Ishikawa (cell line): Measurements from ENCODE around the gene NKX2-2.

Source experiments
- CEBPB ChIP-seq: IDR thresholded peaks from 2 replicates; pipeline ENCODE4 v1.6.1; 2012
- EGR1 ChIP-seq: IDR thresholded peaks from 2 replicates; pipeline ENCODE4 v1.6.1; 2012
- EP300 ChIP-seq: IDR thresholded peaks from 2 replicates; pipeline ENCODE4 v1.6.1; 2012; ENCODE audit warnings: borderline replicate concordance
- MAX ChIP-seq: IDR thresholded peaks from 2 replicates; pipeline ENCODE4 v1.6.1; 2012
- RAD21 ChIP-seq: IDR thresholded peaks from 2 replicates; pipeline ENCODE4 v1.6.1; 2012; ENCODE audit warnings: low read depth
- TAF1 ChIP-seq: IDR thresholded peaks from 2 replicates; pipeline ENCODE4 v1.6.1; 2012; ENCODE audit warnings: low read depth, mild to moderate bottlenecking
- TCF12 ChIP-seq: IDR thresholded peaks from 2 replicates; pipeline ENCODE4 v1.6.1; 2012; ENCODE audit warnings: low read depth
- YY1 ChIP-seq: IDR thresholded peaks from 2 replicates; pipeline ENCODE4 v1.6.1; 2012; ENCODE audit warnings: low read depth
- ZBTB7A ChIP-seq: IDR thresholded peaks from 2 replicates; pipeline ENCODE4 v1.6.1; 2012; ENCODE audit warnings: low read depth

GRCh38 chr20:21554985-21555384 is 41.1 kb upstream of the NKX2-2 start:
- TF ChIP-seq RAD21 = no peak
- no peak for TF ChIP-seq CEBPB
- no peak for TF ChIP-seq YY1
- TF ChIP-seq TAF1 = no peak
- TF ChIP-seq TCF12 = no peak
- TF ChIP-seq EGR1 = no peak
- TF ChIP-seq EP300 = no peak
- no peak for TF ChIP-seq MAX
- no peak for TF ChIP-seq ZBTB7A
